ENCODE data around the gene LCN12. TPM values are rescaled to one million over a fixed set of nuclear protein-coding genes. Genes with fewer than 3 reads are reported as not detected.

Gene LCN12
- total RNA-seq, 2 donors from 2014 or later = 7.0 to 11.9 TPM

DNA sequence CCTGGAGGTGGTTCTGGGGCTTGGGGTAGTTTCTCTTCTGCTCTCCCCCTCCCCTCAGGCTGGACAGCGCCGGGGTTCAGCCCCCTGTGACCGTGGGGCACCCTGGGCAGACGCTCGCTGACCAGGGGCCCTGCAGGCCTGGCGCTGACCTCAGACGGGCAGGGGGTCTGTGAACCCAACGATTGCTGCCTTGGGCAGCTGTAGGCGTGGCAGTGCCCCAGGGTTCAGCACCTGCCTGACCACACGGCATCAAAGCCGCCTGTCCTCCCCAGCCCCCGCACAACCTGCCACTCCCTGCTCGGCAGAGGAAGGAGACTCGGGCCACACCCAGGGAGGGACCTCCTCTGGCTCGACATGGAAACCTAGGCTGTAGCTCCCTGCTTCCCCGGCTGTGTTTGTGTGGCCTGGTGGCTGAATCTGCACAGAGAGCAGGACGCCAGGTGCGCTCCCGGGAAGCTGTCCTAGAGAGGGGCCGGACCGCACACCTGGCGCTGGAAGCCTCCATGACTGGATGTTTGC, 12.2 kb downstream of the LCN12 start:
- DNase-seq (no peak), ATAC-seq (no peak)

DNA sequence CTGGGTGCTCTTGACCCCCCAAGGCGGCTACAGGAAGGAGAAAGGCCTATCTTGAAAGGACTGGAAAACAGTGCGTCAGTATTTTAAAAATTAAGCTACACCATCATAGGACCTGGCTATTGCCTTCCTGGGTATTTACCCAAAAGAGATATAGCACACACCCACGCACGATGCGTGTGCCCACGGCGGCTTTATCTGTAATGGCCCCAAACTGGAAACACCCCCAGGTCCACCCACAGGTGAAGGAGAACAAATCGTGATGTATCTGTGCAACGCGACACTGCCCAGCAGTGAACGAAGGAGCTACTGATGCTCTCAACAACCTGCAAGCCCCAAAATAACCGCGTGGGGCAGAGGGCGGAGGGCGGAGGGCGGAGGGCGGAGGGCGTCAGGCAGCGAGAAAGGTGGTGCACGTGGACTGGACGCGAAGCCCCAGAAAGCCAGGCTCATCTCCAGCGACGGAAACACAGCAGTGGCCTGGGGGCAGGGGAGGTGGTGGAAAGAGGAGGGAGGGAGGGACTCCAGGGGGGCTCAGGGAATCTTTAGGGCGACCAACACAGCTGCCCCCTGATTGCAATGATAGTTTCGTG, 12.9 kb downstream of the LCN12 start:
- ATAC-seq = no peak
- intact Hi-C loops (cut with DNase I) = no loop called here

More for the DNA sequence above, 12.2 kb downstream of the LCN12 start:
- intact Hi-C loops (cut with DNase I) = no loop called here

DNA sequence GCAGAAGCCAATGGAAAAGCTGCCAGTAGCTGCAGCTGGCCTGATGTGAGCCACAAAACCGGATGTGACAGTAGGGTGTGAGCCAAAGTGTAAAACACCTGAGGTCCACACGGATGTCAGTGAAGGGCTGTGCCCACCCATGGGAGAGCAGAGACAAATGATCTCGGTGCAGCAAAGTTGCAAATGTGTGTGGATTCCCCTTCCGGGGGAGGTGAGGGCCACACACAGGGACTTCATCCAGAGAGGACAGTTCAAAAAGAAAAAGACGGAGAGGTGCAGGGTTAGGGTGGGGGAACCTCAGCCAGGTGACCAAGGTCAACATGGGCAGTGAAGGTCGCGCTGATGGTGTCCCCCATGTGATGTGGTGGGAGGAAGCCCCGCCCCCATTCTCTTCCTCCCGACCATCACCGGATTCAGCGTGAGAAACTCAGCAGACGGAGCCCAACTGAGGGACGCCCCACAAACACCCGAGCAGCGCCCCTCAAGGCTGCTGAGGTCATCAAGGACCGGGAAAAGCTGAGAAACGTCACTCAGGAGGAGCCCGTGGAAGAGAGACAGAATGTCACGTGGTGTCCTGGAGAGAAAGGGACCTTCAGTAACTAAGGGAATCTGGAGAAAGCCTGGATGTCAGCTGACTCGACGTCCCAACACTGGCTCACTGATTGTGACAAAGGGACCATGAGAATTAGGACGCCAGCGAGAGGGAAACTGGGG, 13.9 kb downstream of the LCN12 start:
- DNase-seq = no peak
- intact Hi-C loops (cut with DNase I) = no loop called here
- peak in 1 of 2 donors; percentile 3 for ATAC-seq

More for the DNA sequence above, 12.9 kb downstream of the LCN12 start:
- no peak for DNase-seq

DNA sequence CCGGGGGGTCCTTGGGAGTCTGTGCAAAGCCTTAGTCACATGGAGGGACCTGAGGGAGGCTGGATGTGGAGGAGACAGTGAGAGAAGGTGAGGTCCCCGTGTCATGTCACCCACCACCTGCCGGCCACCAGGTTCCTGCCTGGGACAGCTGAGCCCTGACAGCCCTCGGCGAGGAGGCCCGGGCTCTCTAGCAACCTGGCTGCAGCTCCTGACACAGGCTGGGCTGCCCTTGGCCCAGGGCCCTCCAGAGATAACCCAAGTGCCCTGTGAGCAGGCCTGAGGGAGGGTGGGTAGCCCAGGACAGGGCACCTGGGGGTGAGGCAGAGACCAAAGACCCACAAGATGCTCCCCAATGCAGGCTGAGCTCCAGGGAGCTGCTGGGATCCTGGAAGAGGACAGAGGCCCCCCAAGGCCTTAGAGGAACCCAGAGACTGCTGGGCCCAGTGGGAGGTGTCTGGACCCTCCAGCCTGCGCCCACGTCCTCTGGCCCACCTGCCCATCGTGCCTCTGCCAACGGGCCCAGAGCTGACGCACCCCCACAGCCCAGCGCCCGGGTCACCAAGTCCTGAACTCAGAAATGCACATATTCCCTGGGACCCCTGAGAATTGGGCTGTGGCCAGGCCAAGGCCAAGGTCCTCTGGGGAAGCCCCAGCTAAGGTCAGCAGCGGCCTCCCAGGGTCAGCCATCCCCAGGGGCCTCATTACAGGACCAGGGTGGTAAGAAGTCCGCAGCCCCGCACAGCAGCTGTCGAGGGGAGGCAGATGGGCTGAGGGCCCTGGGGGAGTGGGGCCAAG, 16.5 kb downstream of the LCN12 start:
- intact Hi-C loops (cut with DNase I) = no loop called here

DNA sequence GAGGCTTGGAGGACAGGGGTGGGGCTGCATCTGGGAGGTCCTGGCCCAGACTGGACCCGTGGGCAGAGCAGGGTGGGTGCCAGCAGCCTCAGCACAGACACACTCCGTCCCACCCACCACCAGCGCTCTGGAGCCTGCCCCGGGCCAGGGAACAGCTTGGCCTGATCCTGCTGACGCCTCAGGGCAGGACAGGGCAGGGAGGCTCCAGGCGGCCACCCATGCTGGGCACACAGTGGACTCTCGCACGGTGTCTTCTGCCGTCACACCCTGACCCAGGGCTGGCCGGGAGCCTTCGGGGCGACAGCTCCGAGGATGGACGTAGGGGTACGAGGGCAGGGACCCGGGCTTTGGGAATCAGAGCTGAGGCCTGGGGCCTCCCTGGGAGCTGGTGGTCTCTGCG, 17.1 kb downstream of the LCN12 start:
- ATAC-seq = no peak
- intact Hi-C loops (cut with DNase I) = no loop called here
- DNase-seq = no peak

More for the DNA sequence above, 16.5 kb downstream of the LCN12 start:
- ATAC-seq (no peak), DNase-seq (no peak)

DNA sequence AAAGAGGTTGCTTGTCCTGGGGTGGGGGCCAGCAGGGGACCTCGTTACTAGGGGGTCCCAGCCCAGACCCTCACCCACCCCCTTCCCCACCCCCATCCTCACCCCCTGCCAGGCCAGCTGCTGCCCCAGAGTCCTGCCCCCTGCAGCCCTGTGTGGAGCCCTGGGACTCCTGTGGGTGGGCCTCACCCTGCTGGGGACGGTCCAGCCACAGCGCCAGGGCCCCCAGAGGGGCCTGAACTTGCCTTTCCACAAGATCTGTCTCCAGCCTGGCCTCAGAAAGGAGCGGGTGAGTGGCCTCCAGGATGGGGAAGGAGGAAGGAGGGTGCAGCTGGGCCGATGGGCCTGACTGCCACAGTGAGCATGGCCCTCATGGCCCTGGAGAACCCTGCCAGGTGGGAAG, 17.7 kb downstream of the LCN12 start:
- ATAC-seq (no peak), DNase-seq (no peak)
- intact Hi-C loops (cut with DNase I) = no loop called here

DNA sequence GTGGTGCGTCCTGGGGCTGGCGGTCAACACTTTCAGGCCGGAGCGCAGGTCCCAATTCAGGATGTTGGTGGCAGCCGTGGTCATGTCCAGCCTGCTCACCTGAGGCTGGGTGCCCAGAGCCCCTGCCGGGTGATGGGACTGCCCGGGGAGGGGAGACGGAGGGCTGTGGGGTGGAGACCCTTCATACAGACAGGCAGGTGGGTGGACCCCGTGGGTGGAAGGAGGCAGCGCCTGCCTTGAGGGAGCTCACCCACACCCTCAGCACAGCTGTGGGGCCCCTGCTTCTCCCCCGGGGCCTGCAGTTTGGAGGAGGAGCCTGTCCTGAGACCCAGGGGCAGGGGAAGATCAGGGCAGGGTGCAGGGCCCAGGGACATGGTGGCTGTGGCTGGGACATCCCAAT, 18.3 kb downstream of the LCN12 start:
- ATAC-seq = no peak
- no peak for DNase-seq
- intact Hi-C loops (cut with DNase I) = no loop called here

DNA sequence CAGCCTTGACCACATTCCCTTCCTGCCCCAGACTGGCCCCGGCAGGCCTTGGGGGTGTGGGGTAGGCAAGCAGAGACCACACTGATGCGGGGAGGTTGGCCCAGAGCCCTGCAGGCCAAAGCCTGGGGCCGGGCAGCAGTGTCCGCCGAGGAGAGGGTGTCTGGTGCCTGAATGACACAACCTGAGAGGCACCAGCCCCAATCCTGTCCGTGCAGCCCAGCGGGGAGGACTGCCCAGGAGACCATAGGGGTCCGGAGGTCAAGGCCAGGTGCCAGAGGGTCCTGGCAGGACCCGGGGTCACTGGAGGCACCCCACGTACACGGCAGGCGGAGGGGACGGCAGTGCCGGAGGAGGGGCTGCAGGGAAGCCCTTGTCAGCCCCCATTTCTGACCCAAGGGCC, 19.7 kb downstream of the LCN12 start:
- ATAC-seq (no peak), DNase-seq (no peak)
- intact Hi-C loops (cut with DNase I) = no loop called here

DNA sequence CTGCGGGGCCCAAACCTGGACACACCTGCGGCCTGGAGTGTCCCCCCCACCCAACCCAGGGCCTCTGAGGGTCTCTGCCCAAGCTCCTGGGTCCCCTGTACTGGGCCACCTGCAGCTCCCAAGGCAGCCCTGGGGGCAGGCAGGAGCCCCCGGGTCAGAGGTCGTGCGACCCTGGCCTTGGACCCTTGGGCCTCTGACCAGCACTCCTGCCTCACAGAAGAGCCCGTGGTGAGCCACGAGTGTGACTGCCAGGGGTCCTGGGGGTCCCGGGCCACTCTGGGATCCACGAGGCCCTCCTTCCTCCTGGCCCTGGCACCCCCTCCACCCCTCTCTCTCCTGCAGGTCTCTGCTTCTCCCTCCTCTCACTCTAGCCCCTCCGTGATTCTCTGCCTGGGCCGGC, 20.3 kb downstream of the LCN12 start:
- intact Hi-C loops (cut with DNase I) = no loop called here
- ATAC-seq (no peak), DNase-seq (no peak)

DNA sequence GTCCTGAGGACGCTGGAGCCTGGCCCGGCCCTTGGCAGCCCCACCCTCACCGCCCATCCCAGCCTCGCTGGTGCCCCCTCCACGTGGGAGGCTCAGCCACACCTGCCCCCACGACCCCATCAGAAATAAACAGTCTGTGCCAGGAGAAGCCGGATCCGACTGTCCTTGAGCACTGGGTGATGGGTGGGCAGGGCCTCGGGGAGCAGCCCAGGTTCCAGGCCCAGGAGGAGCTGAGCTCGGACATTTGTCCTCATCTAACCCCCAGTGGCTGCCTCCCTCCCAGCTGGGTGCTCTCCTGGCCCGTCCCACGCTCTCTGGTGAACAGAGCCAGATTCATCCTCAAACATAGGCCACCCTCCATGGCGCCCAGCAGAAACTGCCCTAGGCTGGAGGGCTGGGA, 20.7 kb downstream of the LCN12 start:
- no peak for ATAC-seq
- intact Hi-C loops (cut with DNase I) = no loop called here
- DNase-seq = no peak

DNA sequence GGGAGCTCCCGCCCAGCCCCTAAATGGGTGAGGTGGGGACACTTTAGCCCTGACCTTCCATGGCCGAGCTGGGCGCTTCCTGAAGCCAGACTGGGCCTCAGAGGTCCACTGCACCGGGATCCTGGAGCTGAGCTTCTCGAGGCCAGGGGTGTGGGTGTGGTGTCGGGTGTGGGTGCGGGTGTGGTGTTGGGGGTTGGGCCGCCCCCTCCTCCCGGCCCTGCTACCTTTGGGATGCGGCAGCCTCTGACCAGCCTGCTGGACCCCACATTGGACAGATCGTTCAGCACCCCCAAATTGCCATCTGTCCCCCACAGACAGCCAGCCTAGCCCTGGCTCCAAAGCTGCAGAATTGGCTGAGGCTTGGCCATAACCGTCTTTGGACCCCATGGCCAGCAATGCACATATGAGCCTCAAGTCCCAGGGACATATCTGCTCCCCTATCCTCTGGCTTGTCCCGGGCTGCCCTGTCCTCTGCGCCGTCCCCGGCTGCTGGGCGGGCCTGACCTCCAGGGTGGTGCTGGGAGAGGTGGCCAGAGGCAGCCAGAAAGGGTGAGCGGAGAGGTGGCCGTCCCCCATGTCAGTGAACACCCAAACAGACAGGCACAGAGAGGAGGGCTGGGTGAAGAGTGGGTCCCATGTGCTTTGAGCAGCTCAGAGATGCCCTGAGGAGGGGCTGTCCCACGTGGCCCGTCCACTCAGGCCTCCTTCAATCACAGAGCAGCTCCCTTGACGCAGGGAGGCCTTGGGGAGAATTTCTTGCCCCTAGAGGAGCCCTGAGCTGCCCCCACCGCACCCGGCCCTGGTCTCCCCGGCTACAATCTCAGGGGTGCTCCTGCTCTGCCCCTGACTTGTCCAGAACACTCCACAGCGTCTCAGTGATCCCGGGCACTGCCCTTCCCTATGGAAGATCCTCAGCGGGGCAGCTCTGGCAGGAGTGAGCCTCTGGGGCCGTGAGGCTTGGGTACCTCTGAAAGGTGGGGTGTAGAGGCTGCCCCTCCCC, 21.8 kb downstream of the LCN12 start:
- DNase-seq = no peak

DNA sequence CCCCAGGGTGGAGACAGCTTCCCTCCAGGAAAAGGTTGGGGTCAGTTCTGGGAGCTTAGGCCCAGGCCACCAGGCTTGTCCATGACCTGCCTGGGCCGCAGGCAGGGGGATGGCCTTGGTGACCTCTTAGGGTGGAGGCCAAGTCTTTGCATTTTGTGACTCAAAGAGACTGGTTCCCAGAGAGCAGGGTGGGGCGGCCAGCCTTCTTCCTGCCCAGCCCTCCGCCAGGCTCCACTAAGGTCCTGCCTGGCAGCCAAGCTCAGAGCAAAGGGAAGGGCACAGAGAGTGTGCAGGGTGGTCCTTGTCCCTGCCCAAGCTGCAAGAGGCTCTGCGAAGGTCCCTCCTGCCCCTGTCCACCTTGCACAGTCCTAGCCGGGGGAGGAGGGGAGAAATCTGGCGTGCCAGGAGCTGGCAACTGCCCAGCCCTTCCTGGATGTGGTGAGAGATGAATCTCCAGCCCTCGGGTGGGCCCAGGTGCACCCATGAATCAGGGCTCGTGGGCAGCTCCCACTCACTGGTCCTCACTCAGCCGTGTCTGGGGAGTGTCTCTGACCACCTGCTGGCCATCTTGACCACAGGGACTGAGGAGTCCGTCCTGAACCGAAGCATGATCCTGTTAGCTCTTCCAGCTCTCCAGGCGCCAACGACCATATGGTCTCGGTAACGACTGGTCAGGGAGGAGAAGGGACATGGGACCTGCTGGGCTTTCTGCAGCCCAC, 22.9 kb downstream of the LCN12 start:
- DNase-seq = peak; percentile 71
- peak in 1 of 2 donors; percentile 4 for ATAC-seq
- intact Hi-C loops (cut with DNase I) = no loop called here

More for the DNA sequence above, 21.8 kb downstream of the LCN12 start:
- no peak for ATAC-seq
- intact Hi-C loops (cut with DNase I) = no loop called here

DNA sequence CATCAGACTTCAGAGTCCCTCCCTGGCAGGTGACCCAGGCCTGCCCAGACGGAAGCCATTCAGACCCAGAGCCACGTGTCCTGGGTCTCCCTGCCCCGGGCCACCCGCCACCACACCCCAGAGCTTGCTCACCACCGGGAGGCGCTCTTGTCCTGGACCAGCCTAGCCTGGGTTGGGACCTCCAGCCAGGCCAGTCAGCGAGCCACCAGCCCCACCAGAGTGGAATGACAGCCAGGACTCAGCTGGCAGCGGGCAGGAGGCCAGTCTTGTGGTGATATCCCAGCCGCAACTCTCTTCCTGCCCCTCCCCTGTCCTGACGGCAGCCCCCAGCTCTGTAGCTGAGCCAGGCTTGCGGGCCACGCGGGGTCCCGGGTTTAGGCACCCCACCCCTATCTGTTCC, 23.6 kb downstream of the LCN12 start:
- DNase-seq (peak; percentile 77), ATAC-seq (peak in 1 of 2 donors; percentile 9)
- intact Hi-C loops (cut with DNase I) = no loop called here

DNA sequence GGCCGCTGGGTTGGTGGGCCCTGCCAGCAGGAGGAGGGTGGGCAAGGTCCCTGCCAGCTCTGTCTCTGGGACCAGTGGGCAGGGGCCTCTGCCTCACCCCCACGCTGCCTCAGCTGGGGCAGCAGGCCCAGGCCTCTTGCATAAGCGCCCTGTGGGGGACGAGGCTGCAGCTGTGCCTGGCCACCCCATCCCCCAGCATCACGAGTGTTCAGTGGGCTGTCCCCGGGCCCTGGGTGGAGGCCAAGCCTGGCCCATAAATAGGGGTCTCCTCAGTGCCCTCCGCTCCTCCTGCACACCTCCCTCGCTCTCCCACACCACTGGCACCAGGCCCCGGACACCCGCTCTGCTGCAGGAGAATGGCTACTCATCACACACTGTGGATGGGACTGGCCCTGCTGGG, 25.1 kb downstream of the LCN12 start, which contains the start of gene PTGDS:
Gene PTGDS, plus strand, starts transcription at position 282 of the 400 bp plus-strand sequence. Its CDS starts 75 bp downstream, at position 357.
- ATAC-seq (peak; percentile 19 to 62), DNase-seq (peak; percentile 76)
- intact Hi-C loops (cut with DNase I) = no loop called here

DNA sequence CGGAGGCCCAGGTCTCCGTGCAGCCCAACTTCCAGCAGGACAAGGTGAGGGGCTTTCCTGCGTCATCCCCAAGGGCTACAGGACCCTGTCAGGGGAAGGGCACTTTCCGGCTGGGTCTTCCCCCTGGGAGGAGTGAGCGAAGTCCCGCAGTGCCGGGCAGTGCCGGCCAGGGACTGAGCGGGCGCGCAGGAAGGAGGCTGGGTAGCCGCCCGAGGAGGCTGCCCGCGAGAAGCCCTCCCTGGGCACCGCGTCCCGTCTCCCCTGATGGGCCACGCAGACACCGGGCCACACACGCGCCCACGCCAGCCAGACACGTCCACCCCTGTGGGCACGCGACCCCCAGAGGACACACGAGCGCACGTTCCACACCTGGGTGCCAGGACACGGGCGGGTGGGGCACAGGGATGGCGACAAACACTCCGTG, 25.6 kb downstream of the LCN12 start:
- intact Hi-C loops (cut with DNase I) = no loop called here
- DNase-seq (no peak), ATAC-seq (peak in 1 of 2 donors; percentile 0)

DNA sequence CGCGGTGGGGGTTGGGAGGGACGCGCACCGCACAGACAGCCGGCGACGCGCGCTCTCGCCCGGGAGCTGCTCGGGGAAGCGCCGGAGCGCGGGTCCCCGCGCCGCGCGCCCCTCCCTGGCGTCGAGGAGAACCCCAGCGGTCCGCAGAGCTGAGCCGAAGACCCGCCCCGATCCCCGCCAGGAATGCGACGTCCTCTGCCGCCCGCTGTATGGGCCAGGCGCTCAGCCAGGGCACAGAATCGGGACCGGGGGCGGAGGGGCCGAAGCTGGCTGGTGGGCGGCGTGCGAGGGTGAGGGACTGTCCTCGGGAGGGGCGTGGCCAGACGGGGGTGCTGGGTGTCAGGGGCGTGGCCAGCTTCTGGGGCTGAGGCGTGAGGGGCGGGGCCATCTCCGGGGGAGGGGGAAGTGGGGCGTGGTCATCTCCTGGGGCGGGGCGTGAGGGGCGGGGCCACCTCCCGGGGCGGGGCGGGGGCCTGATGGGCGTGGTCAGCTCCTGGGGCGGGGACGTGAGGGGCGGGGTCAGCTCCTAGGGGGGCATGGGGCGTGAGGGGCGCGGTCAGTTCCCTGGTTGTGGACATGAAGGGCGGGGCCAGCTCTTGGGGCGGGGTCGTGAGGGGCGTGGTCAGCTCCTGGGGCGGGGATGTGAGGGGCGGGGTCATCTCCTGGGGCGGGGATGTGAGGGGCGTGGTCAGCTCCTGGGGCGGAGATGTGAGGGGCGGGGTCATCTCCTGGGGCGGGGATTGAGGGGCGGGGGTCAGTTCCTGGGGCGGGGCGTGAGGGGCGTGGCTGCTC, 26.2 kb downstream of the LCN12 start:
- DNase-seq (peak; percentile 86), ATAC-seq (peak; percentile 55 to 67)
- intact Hi-C loops (cut with DNase I) = no loop called here

DNA sequence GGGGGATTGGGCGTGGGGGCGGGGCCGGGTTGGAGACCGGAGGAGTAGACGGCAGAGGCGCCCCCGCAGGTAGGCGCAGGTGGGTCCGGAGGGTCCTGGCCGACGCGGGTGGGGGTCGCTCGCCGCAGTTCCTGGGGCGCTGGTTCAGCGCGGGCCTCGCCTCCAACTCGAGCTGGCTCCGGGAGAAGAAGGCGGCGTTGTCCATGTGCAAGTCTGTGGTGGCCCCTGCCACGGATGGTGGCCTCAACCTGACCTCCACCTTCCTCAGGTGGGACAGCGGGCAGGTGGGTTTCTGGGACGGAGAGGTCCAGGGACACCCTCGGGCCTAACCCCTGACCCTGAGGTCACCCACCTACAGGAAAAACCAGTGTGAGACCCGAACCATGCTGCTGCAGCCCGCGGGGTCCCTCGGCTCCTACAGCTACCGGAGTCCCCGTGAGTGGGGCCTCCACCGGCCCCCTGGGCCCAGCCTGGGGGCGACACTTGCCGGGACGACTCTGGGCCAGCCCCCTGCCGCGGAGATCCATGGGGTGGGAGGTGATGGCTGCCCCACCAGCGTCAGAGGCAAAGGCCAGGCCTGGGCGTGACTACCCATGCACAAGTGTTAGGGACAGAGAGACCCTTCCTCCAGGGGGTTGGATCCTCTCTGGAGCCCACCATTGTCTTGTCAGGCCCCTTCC, 26.9 kb downstream of the LCN12 start:
- no peak for DNase-seq
- ATAC-seq = no peak
- intact Hi-C loops (cut with DNase I) = no loop called here
